Uterus (tissue), 4 donors: ENCODE data around the gene LAMC3. TPM values are rescaled to one million over a fixed set of nuclear protein-coding genes. Genes with fewer than 3 reads are reported as not detected.
"Not testable (repeated sequence)": the region's sequence is repeated elsewhere in the genome, so short reads cannot be mapped to it uniquely, and the experiment has no call there.

Experiments used
- DNase-seq, 2 donors: peaks; one replicate each; pipeline ENCODE4 v3.0.0-alpha.2; 2019 to 2020
- H3K27ac ChIP-seq, 2 donors: fragments of 200-600 bp; sonication (generic); 1 replicate in 1 of 2; 2 replicates in 1 of 2; pipeline ENCODE4 v1.5.1; 2016 to 2018
- H3K27me3 ChIP-seq, 2 donors: fragments of 200-600 bp; sonication (generic); one replicate each; pipeline ENCODE4 v1.5.1; 2018 to 2019; ENCODE audit warnings: control low read depth in 1 of 2
- H3K36me3 ChIP-seq, 2 donors: fragments of 200-600 bp; sonication (generic); one replicate each; pipeline ENCODE4 v1.5.1; 2019; ENCODE audit warnings: control low read depth in 1 of 2
- H3K4me1 ChIP-seq, 2 donors: fragments of 200-600 bp; sonication (generic); one replicate each; pipeline ENCODE4 v1.5.1; 2018 to 2019; ENCODE audit warnings: control low read depth in 1 of 2
- H3K4me3 ChIP-seq, 2 donors: fragments of 200-600 bp; sonication (generic); 1 replicate in 1 of 2; 2 replicates in 1 of 2; pipeline ENCODE4 v1.5.1; 2018 to 2019; ENCODE audit warnings: mild to moderate bottlenecking in 1 of 2
- H3K9me3 ChIP-seq, 2 donors: fragments of 200-600 bp; sonication (generic); one replicate each; pipeline ENCODE4 v1.5.1; 2019; ENCODE audit warnings: control low read depth in 1 of 2
- POLR2A ChIP-seq, 2 donors: fragments of 450-650 bp; IDR thresholded peaks; one replicate each; pipeline ENCODE4 v1.6.1; 2016; ENCODE audit warnings: antibody characterized with exemption in 2 of 2, mild to moderate bottlenecking in 1 of 2, moderate library complexity in 1 of 2
- intact Hi-C: fragments of 100-400 bp; cut with DNase I; formaldehyde crosslinking; loops from one replicate; pipeline ENCODE4 v1.15.1; 2023; ENCODE audit warnings: low total_unique reads
- total RNA-seq, 4 donors: library from RNA; depleted of rRNA in 3 of 4; stranded (reverse); fragments of >200 nt in 3 of 4; gene quantifications; one replicate each; pipeline versions ENCODE4 v1.1.0 to v1.2.4, GENCODE V29; 2014 to 2023
- TF ChIP-seq, protein P1 (sequence below), 4 experiments: fragments of 200-600 bp in 2 of 4; fragments of 450-650 bp in 2 of 4; sonication (generic) in 2 of 4; IDR thresholded peaks; one replicate each; pipeline ENCODE4 v1.5.1; 2016 to 2019; ENCODE audit warnings: antibody characterized with exemption in 4 of 4, mild to moderate bottlenecking in 2 of 4, moderate library complexity in 1 of 4
- donor health status: DM: yes; HTN: yes; CAD: no.

The LAMC3 gene
- total RNA-seq, 4 donors from 2014 or later, result 2.6 to 58.5 (median 3.6) TPM

DNA sequence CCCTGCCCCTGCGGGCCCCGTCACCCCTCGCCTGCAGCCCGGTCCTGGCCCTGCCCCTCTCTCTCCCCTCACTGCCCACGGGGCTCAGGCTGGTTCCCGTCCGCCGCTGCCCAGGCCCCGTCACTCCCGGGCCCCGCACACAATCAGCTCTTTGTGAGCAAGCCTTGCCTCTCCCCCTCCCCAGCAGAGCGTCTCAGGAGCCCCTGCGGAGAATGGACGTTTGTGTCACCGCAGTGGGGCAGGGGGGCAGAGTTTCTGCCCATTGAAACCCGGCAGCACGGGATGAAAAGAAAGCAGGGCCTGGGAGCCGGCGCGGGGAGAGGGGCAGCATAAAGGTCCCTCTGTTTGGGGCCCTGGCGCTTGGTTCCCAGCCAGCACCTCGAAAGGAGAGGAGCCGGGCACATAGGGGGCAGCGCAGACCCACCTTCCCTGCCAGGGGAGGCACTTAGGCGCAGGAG lies 102.9 kb downstream of the LAMC3 start:
- TF ChIP-seq, protein P1, sequence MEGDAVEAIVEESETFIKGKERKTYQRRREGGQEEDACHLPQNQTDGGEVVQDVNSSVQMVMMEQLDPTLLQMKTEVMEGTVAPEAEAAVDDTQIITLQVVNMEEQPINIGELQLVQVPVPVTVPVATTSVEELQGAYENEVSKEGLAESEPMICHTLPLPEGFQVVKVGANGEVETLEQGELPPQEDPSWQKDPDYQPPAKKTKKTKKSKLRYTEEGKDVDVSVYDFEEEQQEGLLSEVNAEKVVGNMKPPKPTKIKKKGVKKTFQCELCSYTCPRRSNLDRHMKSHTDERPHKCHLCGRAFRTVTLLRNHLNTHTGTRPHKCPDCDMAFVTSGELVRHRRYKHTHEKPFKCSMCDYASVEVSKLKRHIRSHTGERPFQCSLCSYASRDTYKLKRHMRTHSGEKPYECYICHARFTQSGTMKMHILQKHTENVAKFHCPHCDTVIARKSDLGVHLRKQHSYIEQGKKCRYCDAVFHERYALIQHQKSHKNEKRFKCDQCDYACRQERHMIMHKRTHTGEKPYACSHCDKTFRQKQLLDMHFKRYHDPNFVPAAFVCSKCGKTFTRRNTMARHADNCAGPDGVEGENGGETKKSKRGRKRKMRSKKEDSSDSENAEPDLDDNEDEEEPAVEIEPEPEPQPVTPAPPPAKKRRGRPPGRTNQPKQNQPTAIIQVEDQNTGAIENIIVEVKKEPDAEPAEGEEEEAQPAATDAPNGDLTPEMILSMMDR (IDR thresholded peaks at IDR 0.05), result no peak
- TF ChIP-seq POLR2A (IDR thresholded peaks at IDR 0.05), result no peak
- no peak overlapping the region for H3K27ac ChIP-seq
- no peaks in the 10 kb centered on the region for H3K36me3 ChIP-seq
- intact Hi-C loops, result no loop called here
- H3K9me3 ChIP-seq, result no peaks in the 10 kb centered on the region
- no peaks in the 10 kb centered on the region for H3K27me3 ChIP-seq
- no peaks in the 10 kb centered on the region for H3K4me1 ChIP-seq
- H3K4me3 ChIP-seq, result no peak overlapping the region
- DNase-seq, result no peak

DNA sequence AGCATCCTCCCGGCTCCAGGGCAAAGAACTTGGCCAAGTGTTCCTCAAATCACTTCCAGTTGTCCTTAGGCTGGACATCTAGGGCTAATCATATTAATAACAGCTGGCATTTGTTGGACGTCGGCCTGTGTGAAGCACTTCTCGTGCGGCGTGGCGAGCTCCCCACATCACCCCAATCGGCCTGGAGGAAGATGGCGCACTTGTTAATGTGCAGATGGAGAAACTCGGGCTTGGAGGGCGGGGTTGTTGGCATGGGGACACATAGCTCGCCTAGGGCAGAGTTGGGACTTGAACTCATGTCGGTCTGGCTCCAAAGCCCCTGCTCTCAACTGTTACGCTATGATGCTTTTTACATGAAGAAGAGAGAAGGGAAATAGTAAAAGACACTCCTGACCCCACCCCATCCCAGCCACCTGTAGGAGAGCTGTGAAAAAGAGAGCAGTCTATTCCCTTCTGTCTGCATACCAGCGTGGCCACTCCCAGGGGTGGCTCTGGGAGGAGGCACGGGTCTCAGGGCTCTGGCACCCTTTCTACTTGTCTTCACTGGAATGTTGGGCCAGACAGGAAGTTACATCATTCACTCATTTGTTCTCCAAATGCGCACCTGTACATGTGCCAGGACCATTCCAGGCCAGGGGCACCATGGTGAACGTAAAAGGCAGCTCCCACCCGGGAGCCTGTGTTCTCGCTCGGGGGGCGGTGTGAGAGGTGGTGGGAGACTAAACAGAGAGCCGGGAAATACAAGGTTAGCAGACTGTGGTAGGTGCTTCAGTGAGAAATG lies 103.6 kb downstream of the LAMC3 start:
- Histone ChIP-seq H3K27ac (no peak overlapping the region), H3K4me1 (no peaks in the 10 kb centered on the region)

DNA sequence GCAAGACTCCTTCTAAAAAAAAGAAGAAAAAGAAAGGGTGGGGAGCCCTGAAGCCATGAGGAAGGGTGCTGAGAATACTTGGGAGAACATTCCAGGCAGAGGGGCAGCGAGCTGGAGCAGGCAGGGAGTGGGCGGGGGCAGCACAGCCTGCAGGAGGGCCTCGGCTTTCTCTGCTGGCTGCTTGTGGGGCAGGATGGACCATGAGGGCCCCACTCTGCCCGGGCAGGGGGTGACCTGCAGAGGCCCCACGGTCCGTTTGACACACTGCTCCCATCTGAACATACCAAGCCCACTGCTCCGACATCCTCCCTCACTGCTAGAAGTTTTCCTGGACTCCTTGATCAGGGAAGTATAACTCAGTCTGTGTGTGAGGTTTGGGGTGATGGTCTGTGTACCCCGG lies 104.7 kb downstream of the LAMC3 start:
- TF ChIP-seq, protein P1 (IDR thresholded peaks at IDR 0.05), result no peak
- TF ChIP-seq POLR2A (IDR thresholded peaks at IDR 0.05), result no peak
- Histone ChIP-seq H3K9me3 (no peaks in the 10 kb centered on the region), H3K27ac (no peak overlapping the region), H3K4me1 (no peaks in the 10 kb centered on the region), H3K27me3 (no peaks in the 10 kb centered on the region), H3K36me3 (no peaks in the 10 kb centered on the region), H3K4me3 (no peak overlapping the region)
- DNase-seq, result no peak
- intact Hi-C loops, result no loop called here

More for the DNA sequence above, 103.6 kb downstream of the LAMC3 start:
- H3K4me3 ChIP-seq, result no peak overlapping the region
- H3K36me3 ChIP-seq, result no peaks in the 10 kb centered on the region
- DNase-seq, result no peak
- intact Hi-C loops, result no loop called here
- H3K9me3 ChIP-seq, result no peaks in the 10 kb centered on the region
- H3K27me3 ChIP-seq, result no peaks in the 10 kb centered on the region
- TF ChIP-seq, protein P1 (IDR thresholded peaks at IDR 0.05), result no peak
- no peak for TF ChIP-seq POLR2A (IDR thresholded peaks at IDR 0.05)

DNA sequence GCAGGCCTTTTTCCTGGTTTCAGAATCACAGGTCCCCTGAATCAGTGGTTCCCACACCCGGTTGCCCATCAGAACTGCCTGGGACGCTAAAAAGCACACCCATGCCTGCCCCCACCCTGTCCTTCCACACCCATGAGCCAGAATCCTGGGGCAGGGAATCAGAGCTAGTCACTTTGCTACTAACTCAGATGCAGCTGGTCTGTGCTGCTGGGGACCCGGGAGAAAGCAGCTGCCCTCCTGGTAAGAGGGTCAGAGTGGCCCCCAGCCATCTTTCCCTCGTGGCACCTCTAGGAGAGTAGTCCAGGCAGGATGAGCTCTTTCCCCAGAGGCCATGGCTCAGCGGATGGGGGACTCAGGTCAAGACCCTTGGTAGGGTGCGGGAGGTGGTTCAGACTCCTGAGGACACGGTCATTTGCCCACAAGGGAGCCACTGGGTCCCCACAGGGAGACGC lies 105.1 kb downstream of the LAMC3 start:
- no peak overlapping the region for H3K27ac ChIP-seq

DNA sequence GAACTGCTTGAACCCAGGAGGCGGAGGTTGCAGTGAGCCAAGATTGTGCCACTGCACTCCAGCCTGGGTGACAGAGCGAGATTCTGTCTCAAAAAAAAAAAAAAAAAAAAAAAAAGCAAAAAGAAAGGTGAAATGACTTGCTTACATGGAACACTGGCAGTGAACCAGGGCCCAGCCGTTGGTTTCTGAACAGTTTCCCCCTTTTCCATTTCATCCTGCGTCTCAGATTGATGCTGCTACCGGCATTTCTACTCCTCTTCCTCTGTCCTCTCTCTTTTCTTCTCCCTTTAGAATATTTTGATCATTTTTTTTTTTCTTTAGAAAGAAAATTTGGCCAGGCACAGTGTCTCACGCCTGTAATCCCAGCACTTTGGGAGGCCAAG lies 106.4 kb downstream of the LAMC3 start:
- H3K27ac ChIP-seq, H3K4me1 ChIP-seq, H3K4me3 ChIP-seq, DNase-seq, intact Hi-C loops, H3K36me3 ChIP-seq, H3K27me3 ChIP-seq, H3K9me3 ChIP-seq: not testable (repeated sequence)

More for the DNA sequence above, 105.1 kb downstream of the LAMC3 start:
- intact Hi-C loops, result no loop called here
- no peak for TF ChIP-seq POLR2A (IDR thresholded peaks at IDR 0.05)
- TF ChIP-seq, protein P1 (IDR thresholded peaks at IDR 0.05), result no peak
- no peak for DNase-seq
- no peaks in the 10 kb centered on the region for H3K4me1 ChIP-seq
- no peaks in the 10 kb centered on the region for H3K27me3 ChIP-seq
- no peaks in the 10 kb centered on the region for H3K36me3 ChIP-seq
- no peaks in the 10 kb centered on the region for H3K9me3 ChIP-seq
- H3K4me3 ChIP-seq, result no peak overlapping the region
